ENCODE data around the gene CCP110.
A peak's percentile ranks its signal among the peaks of the same experiment; 100 is the strongest.
"Not testable (repeated sequence)": the region's sequence is repeated elsewhere in the genome, so short reads cannot be mapped to it uniquely, and the experiment has no call there.

The CCP110 gene

GRCh38 chr16:19512297-19512696 is 11.4 kb upstream of the CCP110 start:
- DNase-seq: no peak

GRCh38 chr16:19513377-19514053 is 10.2 kb upstream of the CCP110 start:
- DNase-seq: no peak

DNA sequence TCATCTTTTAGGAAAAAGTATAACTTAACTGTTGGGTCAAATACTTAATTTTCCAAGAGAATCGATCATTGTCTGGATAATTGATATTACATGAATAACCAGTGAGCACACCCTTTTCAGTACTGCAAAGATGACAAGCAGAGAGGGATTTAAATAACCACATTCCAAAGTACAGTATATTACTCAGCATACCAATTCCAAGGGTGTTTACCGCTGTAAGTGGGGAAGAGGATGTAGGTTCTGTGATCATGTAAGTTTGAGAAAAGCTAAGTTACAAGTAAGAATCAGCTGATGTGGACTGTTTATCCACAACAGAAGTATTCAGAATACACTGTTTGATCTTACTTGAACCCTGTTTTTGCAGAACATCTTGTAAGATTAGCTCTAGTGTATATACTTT is 8.0 kb upstream of the CCP110 start:
- DNase-seq: no peak

GRCh38 chr16:19517424-19518089 is 6.2 kb upstream of the CCP110 start:
- no peak for DNase-seq

DNA sequence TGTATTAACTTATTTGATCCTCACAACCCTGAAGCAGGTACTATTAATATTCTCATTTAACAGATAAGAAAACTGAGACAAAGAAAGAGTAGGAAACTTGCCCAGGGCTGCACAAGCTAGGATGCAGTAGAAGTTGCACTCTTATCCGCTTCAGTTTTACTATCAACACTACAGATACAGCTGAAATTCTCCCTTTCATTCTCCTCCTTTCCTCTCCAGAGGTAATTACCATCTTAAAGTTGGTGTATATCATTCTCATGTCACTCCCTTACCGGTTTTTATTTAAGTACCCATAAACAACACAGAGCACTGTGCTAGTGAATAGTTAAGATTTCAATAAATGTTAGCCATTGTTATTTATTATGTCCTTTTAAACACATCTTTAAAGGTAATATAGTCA is 5.4 kb upstream of the CCP110 start:
- no peak for DNase-seq

DNA sequence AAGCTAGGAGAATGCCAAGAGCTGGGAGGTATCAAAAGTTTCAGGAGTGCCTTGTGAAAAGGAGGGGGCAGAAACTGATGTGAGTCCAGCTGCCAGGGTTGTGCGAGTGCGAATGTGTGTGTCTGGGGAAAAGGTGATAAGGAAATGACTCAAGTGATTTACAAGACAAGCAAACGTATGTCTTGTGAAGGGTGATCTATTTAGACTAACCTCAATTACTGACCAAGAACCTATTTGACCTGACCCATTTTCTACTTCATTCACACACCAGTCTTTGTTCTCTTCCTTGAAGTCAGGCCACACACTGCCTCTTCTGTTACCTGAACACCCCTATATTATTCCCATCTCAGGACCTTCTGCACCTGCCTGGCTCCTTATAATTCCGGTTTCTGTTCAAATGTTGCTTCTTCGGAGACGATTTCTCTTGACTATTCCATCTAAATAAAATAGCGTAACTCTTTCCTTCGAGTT is 2.8 kb upstream of the CCP110 start:
- DNase-seq: peak; percentile 28

- peak; percentile 96 for DNase-seq
Measured at GRCh38 chr16:19521471-19522396, 2.0 kb upstream of the CCP110 start, which contains the start of gene GDE1. Gene GDE1 (minus strand): TSS chr16:19522098. CDS start chr16:19521964, 134 bp downstream.

- no peak for DNase-seq
Measured at GRCh38 chr16:19522397-19522732, 1.4 kb upstream of the CCP110 start.

DNA sequence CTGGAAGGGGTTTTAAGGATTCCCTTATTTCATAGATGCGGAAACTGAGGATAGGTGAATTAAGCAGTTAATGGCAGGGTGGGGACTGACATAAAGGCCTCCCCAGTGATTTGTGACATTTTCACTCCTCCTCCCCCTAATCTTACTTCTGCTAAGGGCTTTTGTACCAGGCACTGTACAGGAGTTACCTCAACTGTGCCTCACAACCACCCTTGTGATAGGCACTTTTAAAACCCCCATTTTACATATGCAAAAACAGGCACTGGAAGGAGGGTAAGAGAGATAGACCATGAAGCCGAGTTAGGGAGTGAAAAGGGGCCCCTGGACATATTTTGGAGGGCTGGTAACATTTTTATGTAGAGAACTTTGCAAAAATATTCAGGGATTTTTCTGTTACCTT is 982 bp upstream of the CCP110 start:
- no peak for DNase-seq

GRCh38 chr16:19523184-19523558 is 571 bp upstream of the CCP110 start:
- DNase-seq: no peak

DNA sequence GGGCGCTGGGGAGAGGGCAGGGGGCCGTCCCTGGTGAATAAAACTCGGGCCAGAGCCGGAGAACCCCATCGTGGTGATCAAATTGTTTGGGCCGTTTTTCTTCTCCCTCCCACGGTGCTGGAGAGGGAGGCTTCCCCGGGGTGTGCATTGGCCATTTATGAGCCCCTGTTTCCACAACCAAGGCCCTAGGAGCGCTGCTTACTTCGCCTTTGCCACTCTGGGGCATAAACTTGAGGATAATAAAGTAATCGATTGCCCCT is 544 bp downstream of the CCP110 start:
- no peak for DNase-seq

DNA sequence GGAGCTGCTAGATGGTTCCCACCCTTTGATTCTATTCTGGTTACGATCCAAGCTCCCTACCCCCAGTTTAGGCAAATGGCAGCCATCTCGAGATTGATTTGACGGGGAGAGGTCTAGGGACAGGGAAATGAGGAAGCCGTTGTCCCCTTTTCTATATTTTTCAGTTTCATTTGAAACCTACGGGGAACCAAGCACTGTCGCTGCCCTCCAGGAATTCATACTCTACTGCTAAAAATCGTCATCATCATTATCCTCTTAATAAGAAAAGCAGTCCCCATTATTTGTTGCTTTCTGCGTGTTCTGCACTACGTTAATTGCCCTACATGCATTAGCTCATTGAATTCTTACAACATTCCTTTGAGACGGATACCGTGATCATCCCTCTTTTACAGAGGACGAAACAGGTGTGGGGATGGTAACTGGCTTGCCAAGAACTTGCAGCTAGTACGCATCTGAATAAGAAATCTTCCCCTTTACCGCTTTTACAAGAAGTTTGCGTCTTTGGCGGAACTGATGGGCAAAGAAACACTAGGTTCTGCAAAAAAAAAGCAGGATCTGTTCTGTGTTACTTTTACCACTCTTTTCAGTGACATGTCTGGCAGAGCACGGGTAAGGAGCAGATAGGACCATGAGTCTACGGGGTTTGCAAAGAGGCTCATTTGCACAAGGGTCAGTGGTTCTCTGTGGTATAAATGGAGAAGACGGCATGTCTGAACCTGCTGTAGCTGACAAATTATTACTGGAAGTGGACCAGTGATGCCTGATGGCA is 1.1 kb downstream of the CCP110 start:
- no peak for DNase-seq

- no peak for DNase-seq
Measured at GRCh38 chr16:19525385-19525723, 1.6 kb downstream of the CCP110 start.

DNA sequence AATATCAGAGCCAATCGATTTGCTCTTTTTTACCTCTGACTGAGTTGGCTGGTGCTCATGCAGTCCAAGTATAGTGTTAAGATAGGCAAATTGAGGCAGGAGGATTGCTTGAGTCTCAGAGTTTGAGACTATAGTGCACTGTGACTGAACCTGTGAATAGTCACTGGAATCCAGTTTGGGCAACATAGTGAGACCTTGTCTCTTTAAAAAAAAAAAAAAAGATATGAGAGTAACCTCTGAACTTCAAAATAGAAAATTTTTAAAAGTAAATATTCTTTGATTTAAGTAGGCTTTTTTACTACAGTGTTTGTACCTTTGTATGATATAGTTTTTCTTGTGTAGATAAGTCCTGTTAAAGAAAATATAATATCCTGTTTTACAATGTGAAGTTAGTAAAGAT is 3.4 kb downstream of the CCP110 start:
- DNase-seq: no peak

GRCh38 chr16:19528666-19529065 is 4.9 kb downstream of the CCP110 start:
- no peak for DNase-seq

GRCh38 chr16:19532601-19533000 is 8.9 kb downstream of the CCP110 start:
- no peak for DNase-seq

DNA sequence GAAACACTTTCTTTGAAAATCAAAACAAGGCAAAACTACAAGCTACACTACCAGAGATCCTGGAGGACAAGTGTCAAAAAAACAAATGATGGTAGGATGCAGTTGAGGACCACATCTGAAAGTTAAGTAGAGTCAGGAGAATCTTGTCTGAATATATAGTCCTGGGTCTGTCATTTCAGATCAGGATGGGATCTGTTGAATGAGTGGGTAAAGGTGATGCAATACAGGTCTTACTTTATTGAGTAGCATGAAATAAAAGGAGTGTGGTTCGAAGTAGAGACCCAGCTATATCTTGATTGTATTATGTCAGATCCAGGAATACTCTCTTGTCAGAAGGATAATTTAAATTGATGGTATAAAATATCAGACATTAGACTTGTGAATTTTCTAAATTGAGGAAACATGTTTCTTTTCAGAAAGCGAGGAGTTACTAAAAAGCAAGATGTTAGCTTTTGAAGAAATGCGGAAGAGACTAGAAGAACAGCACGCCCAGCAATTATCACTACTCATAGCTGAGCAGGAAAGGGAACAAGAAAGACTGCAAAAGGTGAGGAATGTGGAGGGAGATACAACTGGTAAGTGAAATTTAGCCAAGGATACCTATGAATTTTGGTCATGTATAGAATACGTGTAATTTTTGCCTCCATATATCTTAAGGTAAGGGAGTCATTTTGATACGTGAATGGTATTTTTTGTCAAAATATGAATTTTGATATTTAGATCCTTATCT is 16.7 kb downstream of the CCP110 start:
- no peak for DNase-seq

DNA sequence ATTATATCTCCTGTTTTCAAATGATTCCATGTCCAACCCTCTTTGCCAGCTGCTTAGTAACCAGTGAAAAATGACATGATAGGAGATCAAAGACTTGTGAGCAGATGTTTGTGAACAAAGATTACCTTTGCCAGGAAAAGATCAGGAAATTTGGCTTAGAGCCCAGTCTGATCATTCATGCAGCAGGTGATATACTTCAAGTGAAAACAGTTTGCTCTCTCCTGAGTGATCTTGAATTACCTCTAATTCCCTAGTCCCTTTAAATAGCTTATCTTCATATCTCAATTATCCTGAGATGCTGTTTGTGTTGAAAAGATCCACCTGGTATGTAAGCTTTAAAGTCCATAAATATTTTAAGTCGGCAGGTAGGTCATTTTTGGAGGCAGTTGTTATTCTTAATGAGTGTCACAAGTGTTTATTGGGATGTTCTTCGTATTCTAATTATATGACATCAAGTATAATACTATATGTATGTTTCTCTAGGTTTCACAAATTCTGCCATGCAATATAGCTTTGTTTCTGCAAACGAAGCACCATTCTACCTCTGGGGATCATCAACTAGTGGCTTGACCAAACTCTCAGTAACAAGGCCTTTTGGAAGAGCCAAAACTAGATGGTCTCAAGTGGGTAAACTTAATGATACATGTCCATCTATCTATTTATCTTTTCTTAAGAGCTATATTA is 18.5 kb downstream of the CCP110 start:
- DNase-seq: no peak

DNA sequence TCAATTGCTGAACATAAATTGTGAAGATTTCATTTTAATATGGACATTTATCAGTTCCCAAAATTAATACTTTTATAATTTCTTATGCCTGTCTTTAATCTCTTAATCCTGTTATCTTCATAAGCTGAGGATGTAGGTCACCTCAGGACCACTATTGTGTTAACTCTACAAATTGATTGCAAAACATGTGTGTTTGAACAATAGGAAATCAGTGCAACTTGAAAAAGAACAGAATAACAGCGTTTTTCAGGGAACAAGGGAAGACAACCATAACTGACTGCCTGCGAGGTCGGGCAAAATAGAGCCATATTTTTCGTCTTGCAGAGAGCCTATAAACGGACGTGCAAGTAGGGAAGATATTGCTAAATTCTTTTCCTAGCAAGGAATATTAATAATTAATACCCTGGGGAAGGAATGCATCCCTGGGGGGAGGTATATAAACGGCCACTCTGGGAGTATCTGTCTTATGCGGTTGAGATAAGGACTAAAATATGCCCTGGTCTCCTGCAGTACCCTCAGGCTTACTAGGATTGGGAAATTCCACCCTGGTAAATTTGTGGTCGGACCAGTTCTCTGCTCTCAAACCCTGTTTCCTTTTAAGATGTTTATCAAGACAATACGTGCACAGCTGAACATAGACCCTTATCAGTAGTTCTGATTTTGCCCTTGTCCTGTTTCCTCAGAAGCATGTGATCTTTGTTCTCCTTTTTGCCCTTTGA is 19.7 kb downstream of the CCP110 start:
- DNase-seq: not testable (repeated sequence)

DNA sequence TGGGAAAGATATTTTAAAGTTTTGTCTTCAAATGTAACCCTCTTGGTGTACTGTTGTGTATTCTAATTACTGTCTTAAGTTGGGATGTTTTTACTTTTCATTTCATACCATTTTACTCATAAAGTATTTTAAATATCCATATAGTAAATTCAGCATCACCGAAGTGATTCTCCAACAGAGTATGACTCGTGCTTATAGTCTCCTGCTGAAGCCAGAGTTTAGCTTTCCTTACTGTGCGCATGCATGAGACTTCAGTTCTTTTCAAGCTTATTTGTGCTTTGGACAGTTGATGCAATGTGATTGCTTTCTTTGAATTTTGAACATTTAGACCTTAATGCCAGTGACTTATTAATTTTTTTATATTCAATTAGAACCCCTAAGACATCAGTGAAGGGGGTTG is 24.4 kb downstream of the CCP110 start:
- DNase-seq: no peak

GRCh38 chr16:19549673-19550072 is 25.9 kb downstream of the CCP110 start:
- no peak for DNase-seq

Data from activated CD4-positive, alpha-beta T cell treated with anti-CD3 and anti-CD28 coated beads for 48 hours (primary cell).